Mammary epithelial cell (primary cell): Measurements from ENCODE around the gene CLN6.

Experiments
- EZH2 ChIP-seq: IDR thresholded peaks from 2 replicates; pipeline ENCODE4 v1.6.1; 2012; ENCODE audit warnings: low read length, inconsistent platforms, borderline replicate concordance
- TF ChIP-seq, protein P1 (sequence below), 2 donors: IDR thresholded peaks in 1 of 2; conservative IDR thresholded peaks in 1 of 2; 2 replicates each; pipeline ENCODE4 v1.5.1; 2011 to 2012; ENCODE audit warnings: inconsistent platforms in 2 of 2, low read length in 2 of 2, mild to moderate bottlenecking in 2 of 2, control low read depth in 1 of 2, low read depth in 1 of 2; ENCODE audit not compliant: insufficient read depth in 1 of 2; ENCODE audit errors: extremely low read depth in 1 of 2

DNA sequence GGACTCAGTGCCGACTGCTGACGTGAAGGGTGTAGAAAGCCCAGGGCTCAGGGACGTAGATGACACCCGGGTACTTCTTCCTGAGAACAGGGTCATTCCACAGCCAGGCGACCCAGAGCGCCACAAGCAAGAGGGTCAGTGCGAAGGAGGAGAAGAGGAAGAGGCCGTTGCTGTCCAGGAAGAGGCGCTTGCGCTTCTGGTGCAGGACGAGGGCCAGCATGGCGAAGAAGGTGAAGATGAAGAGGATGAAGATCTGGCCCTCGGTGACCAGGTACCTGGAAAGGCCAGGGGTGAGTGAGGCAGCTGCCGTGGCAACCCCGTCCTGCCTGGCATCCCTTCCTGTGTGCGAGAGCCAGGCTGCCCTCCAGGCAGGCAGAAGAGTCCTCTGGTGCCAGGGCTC lies 21.4 kb downstream of the CLN6 start:
- TF ChIP-seq, protein P1, sequence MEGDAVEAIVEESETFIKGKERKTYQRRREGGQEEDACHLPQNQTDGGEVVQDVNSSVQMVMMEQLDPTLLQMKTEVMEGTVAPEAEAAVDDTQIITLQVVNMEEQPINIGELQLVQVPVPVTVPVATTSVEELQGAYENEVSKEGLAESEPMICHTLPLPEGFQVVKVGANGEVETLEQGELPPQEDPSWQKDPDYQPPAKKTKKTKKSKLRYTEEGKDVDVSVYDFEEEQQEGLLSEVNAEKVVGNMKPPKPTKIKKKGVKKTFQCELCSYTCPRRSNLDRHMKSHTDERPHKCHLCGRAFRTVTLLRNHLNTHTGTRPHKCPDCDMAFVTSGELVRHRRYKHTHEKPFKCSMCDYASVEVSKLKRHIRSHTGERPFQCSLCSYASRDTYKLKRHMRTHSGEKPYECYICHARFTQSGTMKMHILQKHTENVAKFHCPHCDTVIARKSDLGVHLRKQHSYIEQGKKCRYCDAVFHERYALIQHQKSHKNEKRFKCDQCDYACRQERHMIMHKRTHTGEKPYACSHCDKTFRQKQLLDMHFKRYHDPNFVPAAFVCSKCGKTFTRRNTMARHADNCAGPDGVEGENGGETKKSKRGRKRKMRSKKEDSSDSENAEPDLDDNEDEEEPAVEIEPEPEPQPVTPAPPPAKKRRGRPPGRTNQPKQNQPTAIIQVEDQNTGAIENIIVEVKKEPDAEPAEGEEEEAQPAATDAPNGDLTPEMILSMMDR (conservative IDR thresholded peaks at IDR 0.05 in 1 of 2, IDR thresholded peaks at IDR 0.05 in 1 of 2; ENCODE audit: extremely low read depth in 1 of 2, insufficient read depth in 1 of 2, low read depth in 1 of 2, low read length in 2 of 2) = no peak
- no peak for TF ChIP-seq EZH2
